Activated naive CD4-positive, alpha-beta T cell treated with anti-CD3 and anti-CD28 coated beads, Interleukin-2, amount 50 U/mL, for 72 hours (primary cell): Measurements from ENCODE around the gene HSP90AB1. TPM values are rescaled to one million over a fixed set of nuclear protein-coding genes. Genes with fewer than 3 reads are reported as not detected.

ENCODE experiments used
- ATAC-seq, 2 donors: fragments of 150-1000 bp; cut with Tn5 transposase; 2 replicates each; pipeline ENCODE4 v1.10.0; 2021; ENCODE audit warnings: mild to moderate bottlenecking in 2 of 2, moderate library complexity in 2 of 2
- DNase-seq, 2 donors: peaks; one replicate each; pipeline ENCODE4 v3.0.0; 2021 to 2022; ENCODE audit warnings: low spot score in 2 of 2
- H3K27ac Mint-ChIP-seq, 2 donors: one replicate each; pipeline ENCODE4 v1.8.0; 2022; ENCODE audit warnings: mild to moderate bottlenecking in 2 of 2, mixed read lengths in 2 of 2
- H3K36me3 Mint-ChIP-seq, 2 donors: one replicate each; pipeline ENCODE4 v1.8.0; 2022; ENCODE audit warnings: mixed read lengths in 2 of 2
- H3K9me3 Mint-ChIP-seq, 2 donors: one replicate each; pipeline ENCODE4 v1.8.0; 2022; ENCODE audit warnings: mixed read lengths in 2 of 2
- total RNA-seq, 2 donors: library from RNA; stranded (reverse); gene quantifications; one replicate each; pipeline ENCODE4 v1.2.3, GENCODE V29; 2022

Gene HSP90AB1
- total RNA-seq, 2 donors from 2014 or later = 1,343 to 1,701 TPM

GRCh38 chr6:44301106-44301505 lies 54.2 kb downstream of the HSP90AB1 start:
- no peak for ATAC-seq

GRCh38 chr6:44301782-44302564 lies 55.1 kb downstream of the HSP90AB1 start:
- Mint-ChIP-seq H3K27ac (peak overlapping the region in 1 of 2 donors; percentile 15), H3K9me3 (no peaks in the 10 kb centered on the region), H3K36me3 (peaks cover 5 to 18% of the 10 kb centered on the region in 2 donors)
- DNase-seq = no peak
- no peak for ATAC-seq

More at GRCh38 chr6:44301106-44301505, 54.2 kb downstream of the HSP90AB1 start:
- H3K27ac Mint-ChIP-seq = peak overlapping the region in 1 of 2 donors; percentile 26
- no peak for DNase-seq
- H3K36me3 Mint-ChIP-seq = peaks cover 5 to 18% of the 10 kb centered on the region in 2 donors
- H3K9me3 Mint-ChIP-seq = no peaks in the 10 kb centered on the region

- H3K27ac Mint-ChIP-seq = no peak overlapping the region
- ATAC-seq (no peak), DNase-seq (no peak)
- peaks cover 5 to 18% of the 10 kb centered on the region in 2 donors for H3K36me3 Mint-ChIP-seq
- H3K9me3 Mint-ChIP-seq = no peaks in the 10 kb centered on the region
Measured at GRCh38 chr6:44302856-44303255, 56.0 kb downstream of the HSP90AB1 start.

Other genes starting within 250 kb of the HSP90AB1 start
- 10 to 100 TPM; 31.9 to 54.3 TPM for gene MRPL14, start 119.6 kb upstream of the HSP90AB1 start, total RNA-seq
- gene TMEM63B, start 119.5 kb upstream of the HSP90AB1 start, total RNA-seq = 10 to 100 TPM; 12.4 TPM
- gene CAPN11, start 88.3 kb upstream of the HSP90AB1 start, total RNA-seq = under 1 TPM; 0.23 to 0.32 TPM
- not detected for gene MYMX, start 30.2 kb upstream of the HSP90AB1 start, total RNA-seq
- gene SLC29A1, start 23.5 kb upstream of the HSP90AB1 start, total RNA-seq = 10 to 100 TPM; 37.1 to 56.5 TPM
- gene SLC35B2, start 10.4 kb downstream of the HSP90AB1 start, total RNA-seq = 10 to 100 TPM; 18.3 to 23.8 TPM
- gene NFKBIE, start 18.4 kb downstream of the HSP90AB1 start, total RNA-seq = 10 to 100 TPM; 17.7 to 19.9 TPM
- gene TMEM151B, start 23.3 kb downstream of the HSP90AB1 start, total RNA-seq = under 1 TPM in 1 of 2 donors, not detected in 1; 0.20 TPM
- gene AARS2, start 66.2 kb downstream of the HSP90AB1 start, total RNA-seq = 10 to 100 TPM in 1 of 2 donors, 1 to 10 TPM in 1; 7.3 to 19.7 TPM
- gene SPATS1, start 95.5 kb downstream of the HSP90AB1 start, total RNA-seq = not detected
- 10 to 100 TPM; 22.7 to 25.2 TPM for gene CDC5L, start 140.6 kb downstream of the HSP90AB1 start, total RNA-seq